T-helper 2 cell treated with Interferon-gamma antibody and Interleukin-4, amounts not matched to agents 5 μg/mL and 100 μg/mL, for 36 hours (primary cell): Measurements from ENCODE around the gene CHST11.

Source experiments
- DNase-seq: peaks from one replicate; pipeline ENCODE4 v3.0.0; 2021; ENCODE audit warnings: low spot score
- H3K27ac Mint-ChIP-seq: one replicate; pipeline ENCODE4 v1.8.0; 2021; ENCODE audit warnings: mild to moderate bottlenecking, mixed read lengths
- H3K27me3 Mint-ChIP-seq: one replicate; pipeline ENCODE4 v1.8.0; 2021; ENCODE audit warnings: low read depth, mixed read lengths
- H3K36me3 Mint-ChIP-seq: one replicate; pipeline ENCODE4 v1.8.0; 2021; ENCODE audit warnings: low read depth, mixed read lengths
- H3K4me1 Mint-ChIP-seq: one replicate; pipeline ENCODE4 v1.8.0; 2021; ENCODE audit warnings: low read depth, mixed read lengths
- H3K4me3 Mint-ChIP-seq: one replicate; pipeline ENCODE4 v1.8.0; 2022; ENCODE audit warnings: mild to moderate bottlenecking, moderate library complexity, mixed read lengths
- H3K9me3 Mint-ChIP-seq: one replicate; pipeline ENCODE4 v1.8.0; 2021; ENCODE audit warnings: mixed read lengths

The CHST11 gene

DNA sequence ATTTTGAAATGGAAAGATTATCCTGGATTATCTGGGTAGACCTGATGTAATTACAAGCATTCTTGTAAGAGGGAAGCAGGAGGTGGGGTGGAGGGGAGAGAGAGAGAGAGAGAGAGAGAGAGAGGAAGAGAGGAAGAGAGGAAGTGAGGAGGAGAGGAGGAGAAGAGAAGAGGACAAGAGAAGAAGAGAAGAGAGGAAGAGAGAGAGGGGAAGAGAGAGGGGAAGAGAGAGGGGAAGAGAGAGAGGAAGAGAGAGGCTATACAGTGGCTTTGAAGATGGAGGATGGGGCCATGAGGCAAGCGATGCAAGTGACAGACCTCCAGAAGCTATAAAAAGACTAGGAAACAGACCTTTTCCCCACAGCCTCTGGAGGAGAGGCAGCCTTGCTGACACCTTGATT lies 13.7 kb upstream of the CHST11 start:
- peaks cover 9% of the 10 kb centered on the region for H3K27me3 Mint-ChIP-seq
- no peak overlapping the region for H3K27ac Mint-ChIP-seq
- no peaks in the 10 kb centered on the region for H3K4me1 Mint-ChIP-seq
- H3K9me3 Mint-ChIP-seq = no peaks in the 10 kb centered on the region
- H3K36me3 Mint-ChIP-seq = no peaks in the 10 kb centered on the region
- no peak overlapping the region for H3K4me3 Mint-ChIP-seq
- no peak for DNase-seq

DNA sequence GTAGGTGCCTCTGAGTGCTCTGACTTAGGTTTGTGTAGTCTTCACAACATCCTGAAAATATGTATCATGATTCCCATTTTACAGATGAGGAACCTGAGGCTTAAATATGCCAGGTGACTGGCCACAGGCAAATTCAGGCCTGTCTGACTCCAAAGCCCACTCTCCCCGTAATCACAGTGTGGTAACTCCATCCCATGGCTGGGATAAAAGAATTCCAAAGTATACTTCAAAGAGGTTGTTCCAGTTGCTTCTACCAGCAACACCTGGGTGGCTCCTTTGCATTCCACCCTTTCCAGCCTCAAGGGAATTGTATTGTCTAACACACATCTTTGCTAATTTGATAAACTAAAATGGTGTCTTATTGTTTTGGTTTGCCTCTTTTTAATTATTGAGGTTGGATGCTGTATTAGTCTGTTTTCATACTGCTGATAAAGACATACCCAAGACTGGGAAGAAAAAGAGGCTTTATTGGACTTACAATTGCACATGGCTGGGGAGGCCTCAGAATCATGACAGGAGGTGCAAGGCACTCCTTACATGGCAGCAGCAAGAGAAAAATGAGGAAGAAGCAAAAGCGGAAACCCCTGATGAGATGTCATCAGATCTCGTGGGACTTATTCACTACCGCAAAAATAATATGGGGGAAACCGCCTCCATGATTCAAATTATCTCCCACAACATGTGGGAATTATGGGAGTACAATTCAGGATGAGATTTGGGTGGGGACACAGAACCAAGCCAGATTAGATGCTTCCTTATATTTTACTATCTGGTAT lies 9.9 kb upstream of the CHST11 start:
- H3K9me3 Mint-ChIP-seq = no peaks in the 10 kb centered on the region
- peaks cover 5% of the 10 kb centered on the region for H3K36me3 Mint-ChIP-seq
- H3K4me1 Mint-ChIP-seq = no peaks in the 10 kb centered on the region
- peaks cover 9% of the 10 kb centered on the region for H3K27me3 Mint-ChIP-seq
- H3K27ac Mint-ChIP-seq = no peak overlapping the region
- no peak for DNase-seq
- H3K4me3 Mint-ChIP-seq = no peak overlapping the region

DNA sequence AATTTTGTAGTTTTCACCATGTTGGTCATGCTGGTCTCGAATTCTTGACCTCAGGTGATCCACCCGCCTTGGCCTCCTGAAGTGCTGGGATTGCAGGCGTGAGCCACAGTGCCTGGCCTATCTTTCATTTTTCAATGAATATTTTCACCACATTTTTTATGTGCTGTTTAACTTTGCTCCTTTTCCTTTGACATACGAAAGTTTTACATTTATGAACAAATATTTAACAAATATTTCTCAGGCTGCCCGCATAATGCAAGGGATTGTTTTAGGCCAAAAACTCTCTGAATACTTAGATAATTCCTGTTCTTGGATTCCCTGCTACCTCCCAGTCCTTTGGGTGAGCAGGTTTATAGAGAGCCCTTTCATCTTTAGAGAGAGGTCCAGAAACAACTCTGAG lies 8.7 kb upstream of the CHST11 start:
- no peak overlapping the region for H3K4me3 Mint-ChIP-seq
- H3K36me3 Mint-ChIP-seq = peaks cover 5% of the 10 kb centered on the region
- no peaks in the 10 kb centered on the region for H3K9me3 Mint-ChIP-seq
- H3K27ac Mint-ChIP-seq = no peak overlapping the region
- H3K4me1 Mint-ChIP-seq = no peaks in the 10 kb centered on the region
- H3K27me3 Mint-ChIP-seq = peaks cover 4% of the 10 kb centered on the region
- no peak for DNase-seq

DNA sequence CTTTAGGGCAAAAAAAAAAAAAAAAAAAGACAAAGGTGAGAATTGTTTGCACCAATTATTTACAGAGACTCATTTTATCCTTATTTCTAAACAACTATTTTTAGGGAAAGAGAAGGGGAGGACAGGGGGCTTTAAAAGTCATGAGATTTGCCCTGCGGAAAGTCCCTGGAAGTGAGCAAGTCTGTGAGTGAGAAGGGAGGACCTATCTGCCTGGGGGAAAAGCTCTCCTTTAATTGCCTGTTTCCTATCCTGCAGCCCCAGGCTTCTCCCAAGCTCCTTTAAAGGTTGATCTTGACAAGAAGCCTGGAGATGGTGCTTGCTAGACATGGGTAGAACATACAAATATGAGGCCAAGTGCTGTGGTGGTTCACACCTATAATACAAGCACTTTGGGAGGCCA lies 8.3 kb upstream of the CHST11 start:
- no peaks in the 10 kb centered on the region for H3K9me3 Mint-ChIP-seq
- no peak overlapping the region for H3K27ac Mint-ChIP-seq
- H3K36me3 Mint-ChIP-seq = peaks cover 5% of the 10 kb centered on the region
- H3K4me3 Mint-ChIP-seq = no peak overlapping the region
- no peak for DNase-seq
- H3K4me1 Mint-ChIP-seq = peaks cover 1% of the 10 kb centered on the region
- peaks cover 7% of the 10 kb centered on the region for H3K27me3 Mint-ChIP-seq

DNA sequence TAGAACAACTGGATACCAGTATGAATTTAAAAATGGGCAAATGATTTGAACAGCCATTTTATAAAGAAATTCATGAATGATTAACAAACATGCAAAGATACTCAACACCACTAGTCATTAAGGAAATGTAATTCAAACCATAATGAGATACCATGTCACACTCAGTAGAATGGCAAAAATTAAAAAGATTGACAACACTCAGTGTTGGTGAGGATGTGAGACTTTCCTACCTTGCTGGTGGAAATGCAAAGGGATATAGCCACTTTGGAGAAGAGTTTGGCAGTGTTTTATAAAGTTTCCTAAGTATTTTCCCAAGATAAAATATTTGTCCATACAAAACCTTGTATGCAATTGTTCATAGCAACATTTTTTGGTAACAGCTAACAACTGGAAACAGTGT lies 6.0 kb upstream of the CHST11 start:
- Mint-ChIP-seq H3K9me3 (no peaks in the 10 kb centered on the region), H3K4me3 (no peak overlapping the region), H3K27ac (no peak overlapping the region), H3K4me1 (peaks cover 7% of the 10 kb centered on the region), H3K27me3 (peaks cover 14% of the 10 kb centered on the region), H3K36me3 (peaks cover 5% of the 10 kb centered on the region)
- DNase-seq = no peak

DNA sequence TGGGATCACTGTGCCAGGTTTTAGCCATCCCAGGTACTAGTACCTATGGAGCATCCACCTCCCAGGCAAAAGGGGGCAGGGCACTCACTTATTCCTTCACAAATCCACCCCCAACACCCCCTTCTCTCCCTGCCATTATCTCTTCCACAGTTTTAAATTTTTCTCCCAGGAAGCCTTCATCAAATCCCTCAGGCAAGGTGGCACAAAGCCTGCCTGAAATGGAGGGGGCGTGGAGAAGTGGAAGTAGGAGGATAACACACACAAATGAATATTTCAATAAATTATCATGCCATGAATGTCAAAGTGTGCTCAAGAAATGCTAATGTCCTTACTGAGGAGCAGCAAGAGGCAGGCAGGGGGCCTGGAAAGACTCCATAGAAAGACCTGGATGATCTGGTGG lies 4.7 kb upstream of the CHST11 start:
- no peak overlapping the region for H3K4me3 Mint-ChIP-seq
- H3K9me3 Mint-ChIP-seq = no peaks in the 10 kb centered on the region
- H3K36me3 Mint-ChIP-seq = peaks cover 9% of the 10 kb centered on the region
- H3K4me1 Mint-ChIP-seq = peaks cover 13% of the 10 kb centered on the region
- no peak for DNase-seq
- H3K27ac Mint-ChIP-seq = no peak overlapping the region
- H3K27me3 Mint-ChIP-seq = peaks cover 15% of the 10 kb centered on the region

DNA sequence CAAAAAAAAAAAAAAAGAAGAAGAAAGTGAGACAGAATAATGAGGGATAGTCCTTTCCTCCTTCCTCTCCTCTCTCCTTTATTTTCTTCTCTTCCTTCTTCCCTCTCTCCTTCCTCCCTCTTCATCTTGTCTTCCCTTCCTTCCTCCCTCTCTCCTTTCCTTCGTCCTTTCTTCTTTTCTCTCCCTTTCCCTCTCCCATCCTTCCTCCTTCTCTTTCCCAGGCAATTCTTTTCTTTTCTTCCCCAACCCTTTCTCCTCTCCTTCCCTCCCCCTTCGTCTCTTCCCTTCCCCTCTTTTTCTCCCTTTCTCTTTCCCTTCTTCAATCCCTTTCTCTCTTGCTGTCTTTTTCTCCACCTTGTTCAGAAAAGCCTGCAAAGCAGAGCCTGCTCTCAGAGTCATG lies 3.6 kb upstream of the CHST11 start:
- DNase-seq = no peak
- Mint-ChIP-seq H3K27ac (no peak overlapping the region), H3K4me1 (peaks cover 13% of the 10 kb centered on the region), H3K27me3 (peaks cover 15% of the 10 kb centered on the region), H3K36me3 (peaks cover 13% of the 10 kb centered on the region), H3K9me3 (no peaks in the 10 kb centered on the region), H3K4me3 (no peak overlapping the region)

DNA sequence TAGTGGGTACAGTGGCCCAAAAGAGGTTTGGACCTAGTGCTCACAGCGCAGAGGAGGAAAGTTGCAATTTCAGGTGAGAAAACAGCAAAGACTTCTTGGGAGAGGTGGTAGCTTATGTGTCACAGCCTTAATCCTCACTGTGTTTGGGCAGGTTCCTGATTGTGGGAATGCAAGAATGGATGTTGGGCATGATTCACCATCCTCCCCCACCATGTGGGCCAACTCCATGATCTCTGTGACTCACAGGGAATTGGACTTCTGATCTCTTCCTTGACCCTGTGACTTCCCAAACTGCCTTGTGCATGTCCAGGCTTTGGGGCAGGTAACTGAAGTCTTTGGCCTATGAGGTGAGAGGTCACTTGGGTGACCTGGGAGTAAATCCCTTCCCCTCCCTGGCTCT lies 1.8 kb upstream of the CHST11 start:
- Mint-ChIP-seq H3K27me3 (peaks cover 15% of the 10 kb centered on the region), H3K36me3 (peaks cover 27% of the 10 kb centered on the region), H3K4me1 (peaks cover 22% of the 10 kb centered on the region), H3K9me3 (no peaks in the 10 kb centered on the region), H3K4me3 (peak overlapping the region; percentile 93), H3K27ac (no peak overlapping the region)
- no peak for DNase-seq

DNA sequence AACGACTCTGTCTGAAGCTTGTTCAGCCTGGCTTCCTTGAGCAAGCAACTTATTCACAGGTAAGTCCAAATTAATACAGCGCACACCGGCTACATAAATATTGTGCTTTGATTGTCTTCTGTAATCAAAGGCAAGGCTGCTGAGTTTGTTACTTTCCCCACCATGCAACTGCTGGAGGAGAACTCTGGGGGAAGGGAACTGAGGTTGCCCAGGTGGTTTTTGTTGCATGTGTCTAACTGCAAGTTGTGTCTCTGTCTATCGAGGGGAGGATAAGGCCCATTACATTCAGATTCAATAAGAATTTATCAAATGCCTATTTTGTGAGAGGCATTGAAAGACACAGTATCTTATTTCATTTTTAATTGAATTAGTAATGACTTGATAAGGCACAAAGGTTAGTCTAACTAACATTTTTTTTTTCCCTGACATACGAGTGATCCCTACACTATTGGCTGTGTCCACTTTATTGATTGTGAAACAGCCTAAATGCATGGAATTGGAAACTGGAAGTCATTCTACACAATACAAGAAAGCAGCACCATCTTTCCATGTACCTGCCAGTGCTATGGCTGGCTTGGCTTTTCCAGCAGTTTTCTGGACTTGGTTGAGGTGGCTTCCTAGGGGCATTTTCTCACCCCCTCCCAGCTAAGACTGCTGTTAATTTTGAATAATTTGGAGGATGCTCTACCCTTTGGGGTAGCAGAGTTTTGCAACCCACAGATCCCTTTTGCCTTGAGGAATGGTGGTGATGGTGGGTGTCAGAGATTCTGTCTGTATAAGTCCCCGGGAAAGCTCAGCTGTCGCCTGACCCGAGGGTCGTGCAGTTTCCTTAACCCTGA lies 951 bp upstream of the CHST11 start:
- Mint-ChIP-seq H3K9me3 (no peaks in the 10 kb centered on the region), H3K36me3 (peaks cover 28% of the 10 kb centered on the region), H3K27ac (peak overlapping the region; percentile 88), H3K4me3 (peak overlapping the region; percentile 93), H3K27me3 (peaks cover 15% of the 10 kb centered on the region), H3K4me1 (peaks cover 28% of the 10 kb centered on the region)
- DNase-seq = no peak

DNA sequence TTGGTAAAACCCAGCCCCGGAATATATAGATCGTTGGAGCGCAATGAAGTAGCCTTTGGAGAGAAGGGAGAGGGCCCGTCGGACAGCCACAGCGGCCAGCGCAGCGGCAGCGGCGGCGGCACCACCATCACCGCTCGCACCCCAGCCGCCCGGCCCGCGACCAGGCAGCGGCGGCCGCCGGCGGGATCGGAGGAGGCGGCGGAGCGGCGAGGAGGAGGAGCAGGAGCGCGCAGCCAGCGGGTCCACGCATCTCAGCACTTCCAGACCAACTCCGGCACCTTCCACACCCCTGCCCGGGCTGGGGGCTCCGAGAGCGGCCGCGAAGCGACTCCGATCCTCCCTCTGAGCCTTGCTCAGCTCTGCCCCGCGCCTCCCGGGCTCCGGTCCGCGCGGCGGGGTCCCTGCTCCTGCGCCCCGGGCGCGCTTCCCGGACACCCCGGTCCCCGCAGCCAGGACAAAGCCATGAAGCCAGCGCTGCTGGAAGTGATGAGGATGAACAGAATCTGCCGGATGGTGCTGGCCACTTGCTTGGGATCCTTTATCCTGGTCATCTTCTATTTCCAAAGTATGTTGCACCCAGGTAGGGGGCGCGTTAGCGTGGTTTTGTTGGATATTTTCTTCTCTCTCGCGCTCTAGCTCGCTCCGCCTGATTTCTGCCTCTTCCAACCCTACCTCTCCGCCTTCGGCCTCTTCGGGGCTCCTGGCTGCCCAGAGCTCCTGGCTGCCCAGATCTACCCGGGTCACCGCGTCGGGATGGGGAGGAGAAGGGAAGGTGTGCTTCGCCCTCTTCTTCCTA lies 400 bp downstream of the CHST11 start:
- Mint-ChIP-seq H3K27me3 (peaks cover 15% of the 10 kb centered on the region), H3K27ac (peak overlapping the region; percentile 95), H3K4me1 (peaks cover 38% of the 10 kb centered on the region), H3K4me3 (peak overlapping the region; percentile 97), H3K36me3 (peaks cover 35% of the 10 kb centered on the region), H3K9me3 (no peaks in the 10 kb centered on the region)
- DNase-seq = peak; percentile 64

DNA sequence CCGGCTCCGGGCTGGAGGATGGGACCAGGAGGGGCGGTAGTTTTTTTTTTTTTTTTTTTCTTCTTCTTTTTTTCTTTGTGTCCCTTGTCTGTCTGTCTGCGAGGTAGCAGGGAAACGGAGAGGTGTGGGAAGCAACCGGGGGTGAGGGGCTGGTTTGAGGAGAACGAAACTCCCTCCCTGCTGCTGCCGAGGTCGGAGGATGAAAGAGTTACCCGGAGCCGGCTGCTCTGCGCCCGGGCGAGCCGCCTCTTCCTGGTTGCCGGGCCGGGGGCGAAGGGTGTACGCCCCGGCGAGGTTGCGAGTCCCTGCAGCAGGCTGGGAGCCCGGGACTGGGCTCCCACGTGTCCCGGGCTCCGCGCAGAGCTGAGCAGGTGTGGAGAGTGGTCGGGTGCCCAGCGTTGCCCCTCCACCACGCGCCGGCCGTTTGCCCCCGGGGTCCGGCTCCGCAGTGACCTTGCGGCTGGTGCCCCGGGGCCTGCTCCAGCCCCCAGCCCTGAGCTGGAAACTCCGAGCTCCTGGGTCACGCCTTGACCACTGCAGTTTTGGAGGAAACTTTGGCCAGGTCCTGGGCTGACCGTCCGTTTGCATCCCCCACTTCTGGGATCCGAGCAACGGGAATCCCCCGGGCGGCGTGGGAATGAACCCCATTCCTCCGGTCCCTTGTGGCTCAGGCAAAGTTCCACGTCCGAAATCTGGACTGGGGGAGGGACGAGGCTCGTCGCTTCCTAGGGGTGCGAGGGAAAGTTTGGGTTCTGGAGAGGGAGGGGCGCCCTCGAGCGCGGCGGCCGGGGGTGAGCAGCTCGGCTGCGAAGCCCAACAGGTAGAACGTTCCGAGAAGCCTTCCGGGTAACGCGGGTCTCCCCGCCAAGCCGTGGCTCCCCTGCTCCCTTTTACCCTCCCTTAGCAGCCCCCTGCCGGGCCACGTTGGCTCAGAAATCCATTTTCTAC lies 1.3 kb downstream of the CHST11 start:
- Mint-ChIP-seq H3K36me3 (peaks cover 43% of the 10 kb centered on the region), H3K9me3 (no peaks in the 10 kb centered on the region), H3K27ac (peak overlapping the region; percentile 95), H3K27me3 (peaks cover 15% of the 10 kb centered on the region), H3K4me3 (peak overlapping the region; percentile 97), H3K4me1 (peaks cover 46% of the 10 kb centered on the region)
- peak; percentile 42 for DNase-seq

DNA sequence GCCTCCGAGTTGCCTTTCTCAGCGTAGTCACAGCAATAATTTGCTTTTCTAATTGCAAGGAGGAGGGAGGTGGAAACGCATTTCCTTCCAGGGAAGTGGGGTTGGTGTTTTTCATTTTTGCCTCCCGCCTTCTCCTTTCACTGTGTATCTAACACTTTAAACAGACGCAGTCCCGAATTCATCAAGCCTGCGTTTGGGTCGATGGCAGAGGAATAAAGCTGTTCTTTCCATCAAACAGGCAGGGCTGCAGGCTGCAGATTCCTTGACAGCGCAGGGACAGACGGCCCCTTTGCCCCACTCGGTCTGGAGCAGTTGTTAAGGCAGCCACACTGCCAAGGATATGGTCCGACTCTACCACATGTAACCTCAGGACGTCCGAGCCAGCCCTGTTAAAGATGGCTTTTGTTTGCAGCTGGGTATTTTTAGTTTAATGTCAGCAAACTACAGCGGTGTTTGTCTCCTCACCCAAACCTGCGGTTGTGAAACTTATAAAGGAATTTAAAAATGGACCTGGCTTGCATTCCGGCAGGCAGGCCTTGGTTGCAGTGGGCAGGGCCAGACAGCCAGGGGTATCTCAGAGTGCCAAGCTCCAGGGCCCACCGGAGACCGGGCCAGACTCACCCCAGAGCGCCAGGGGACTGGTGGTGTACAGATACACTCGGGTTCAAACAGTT lies 2.1 kb downstream of the CHST11 start:
- H3K27me3 Mint-ChIP-seq = peaks cover 11% of the 10 kb centered on the region
- DNase-seq = no peak
- peaks cover 49% of the 10 kb centered on the region for H3K36me3 Mint-ChIP-seq
- H3K9me3 Mint-ChIP-seq = no peaks in the 10 kb centered on the region
- peaks cover 53% of the 10 kb centered on the region for H3K4me1 Mint-ChIP-seq
- H3K27ac Mint-ChIP-seq = peak overlapping the region; percentile 87
- peak overlapping the region; percentile 97 for H3K4me3 Mint-ChIP-seq
